Endothelial cell of umbilical vein (primary cell): ENCODE data around the gene ANKDD1B. TPM values are rescaled to one million over a fixed set of nuclear protein-coding genes. Genes with fewer than 3 reads are reported as not detected.

Experiments
- BruUV-seq: library from RNA; stranded (reverse); fragments of 400-500 nt; replicated peaks from 2 replicates; lab custom pipeline; 2021; lab: Mats Ljungman, UMichigan
- CTCF ChIA-PET: fragments of 300-600, 350-600 bp; sonication (Branson Sonifier 250); formaldehyde crosslinking; loops from one replicate; lab custom pipeline; 2021; ENCODE audit warnings: antibody characterized with exemption, inconsistent platforms; lab: Charles Lee
- POLR2A ChIA-PET: fragments of 300-600, 350-600 bp; sonication (Branson Sonifier 250); formaldehyde crosslinking; loops from one replicate; lab custom pipeline; 2021; ENCODE audit warnings: antibody characterized with exemption, inconsistent platforms; lab: Charles Lee
- DNase-seq: peaks from one replicate; pipeline ENCODE4 v3.0.0-alpha.2; 2011; ENCODE audit warnings: low read depth, low spot score
- FAIRE-seq: peaks from 2 replicates; lab custom pipeline; 2011; peaks lifted over from hg19 to GRCh38; lab: Jason Lieb, UNC
- H2AFZ ChIP-seq: 2 replicates; pipeline ENCODE4 v1.6.0; 2012; ENCODE audit warnings: low read depth, low read length, control low read depth, inconsistent platforms
- H3K27ac ChIP-seq: 2 replicates; pipeline ENCODE4 v1.5.1; 2011; ENCODE audit warnings: low read depth, mild to moderate bottlenecking, control low read depth, low read length, moderate library complexity; ENCODE audit not compliant: insufficient read depth
- H3K27me3 ChIP-seq, 2 experiments: 2 replicates each; pipeline versions ENCODE4 v1.6.0 to v1.6.1; 2011; ENCODE audit warnings: low read length in 2 of 2, mixed read lengths in 1 of 2; ENCODE audit not compliant: control insufficient read depth in 2 of 2, insufficient read depth in 2 of 2
- H3K36me3 ChIP-seq, 2 experiments: 2 replicates in 1 of 2; 3 replicates in 1 of 2; pipeline ENCODE4 v1.5.1; 2011; ENCODE audit warnings: low read length in 2 of 2, mild to moderate bottlenecking in 1 of 2, moderate library complexity in 1 of 2; ENCODE audit not compliant: control insufficient read depth in 2 of 2, insufficient read depth in 2 of 2; ENCODE audit errors: extremely low read depth in 1 of 2
- H3K4me1 ChIP-seq: 3 replicates; pipeline ENCODE4 v1.5.1; 2011; ENCODE audit warnings: mild to moderate bottlenecking, low read length; ENCODE audit not compliant: control insufficient read depth, insufficient read depth; ENCODE audit errors: extremely low read depth
- H3K4me2 ChIP-seq: 2 replicates; pipeline ENCODE4 v1.6.1; 2011; ENCODE audit warnings: low read length, control low read depth, mixed read lengths; ENCODE audit not compliant: insufficient read depth
- H3K4me3 ChIP-seq, 3 experiments: fragments of 200-600 bp in 1 of 3; sonication (generic), shearing (Covaris generic) in 1 of 3; replicated peaks in 1 of 3; 2 replicates each; pipeline ENCODE4 v1.5.1; 2011 to 2016; ENCODE audit warnings: control low read depth in 3 of 3, low read length in 3 of 3, mild to moderate bottlenecking in 2 of 3, inconsistent platforms in 1 of 3, low read depth in 1 of 3, moderate library complexity in 1 of 3; ENCODE audit not compliant: insufficient read depth in 1 of 3
- H3K79me2 ChIP-seq: 2 replicates; pipeline ENCODE4 v1.6.0; 2012; ENCODE audit warnings: low read length, inconsistent platforms; ENCODE audit not compliant: control insufficient read depth, insufficient read depth
- H3K9ac ChIP-seq: replicated peaks from 2 replicates; pipeline ENCODE3; 2011; ENCODE audit warnings: low read length, control low read depth; ENCODE audit not compliant: insufficient read depth; ENCODE audit errors: extremely low read depth
- H3K9me1 ChIP-seq: replicated peaks from 3 replicates; pipeline ENCODE4 v1.6.0; 2011; ENCODE audit warnings: mild to moderate bottlenecking, low read length; ENCODE audit not compliant: control insufficient read depth, insufficient read depth; ENCODE audit errors: extremely low read depth
- H3K9me3 ChIP-seq: replicated peaks from 2 replicates; pipeline ENCODE4 v1.5.1; 2012; ENCODE audit warnings: low read length, inconsistent platforms; ENCODE audit not compliant: control insufficient read depth, insufficient read depth
- H4K20me1 ChIP-seq: replicated peaks from 2 replicates; pipeline ENCODE3; 2011; ENCODE audit warnings: mild to moderate bottlenecking, low read length; ENCODE audit not compliant: control insufficient read depth, insufficient read depth; ENCODE audit errors: extremely low read depth
- EZH2 ChIP-seq: IDR thresholded peaks from 2 replicates; pipeline ENCODE4 v1.6.1; 2012; ENCODE audit warnings: borderline replicate concordance, low read depth, mild to moderate bottlenecking, moderate library complexity, low read length, inconsistent platforms; ENCODE audit not compliant: severe bottlenecking
- FOS ChIP-seq: IDR thresholded peaks from 2 replicates; pipeline ENCODE4 v1.6.1; 2011; ENCODE audit warnings: mild to moderate bottlenecking, low read length, moderate library complexity, borderline replicate concordance; ENCODE audit not compliant: insufficient read depth
- GATA2 ChIP-seq: IDR thresholded peaks from 2 replicates; pipeline ENCODE4 v1.7.0; 2011; ENCODE audit warnings: low read depth, mild to moderate bottlenecking, moderate library complexity, mixed read lengths, low read length; ENCODE audit not compliant: insufficient read length, insufficient read depth
- JUN ChIP-seq: IDR thresholded peaks from 2 replicates; pipeline ENCODE4 v1.6.1; 2011; ENCODE audit warnings: borderline replicate concordance, low read depth; ENCODE audit not compliant: insufficient read length, insufficient read depth
- MYC ChIP-seq: IDR thresholded peaks from one replicate; pipeline ENCODE4 v1.6.1; 2011; ENCODE audit warnings: mild to moderate bottlenecking, low read depth, low read length
- POLR2A ChIP-seq: IDR thresholded peaks from 2 replicates; pipeline ENCODE4 v1.6.1; 2012; ENCODE audit warnings: low read depth, mild to moderate bottlenecking, control low read depth, low read length
- POLR2AphosphoS5 ChIP-seq: IDR thresholded peaks from 2 replicates; pipeline ENCODE4 v1.6.1; 2012; ENCODE audit warnings: low read depth, mild to moderate bottlenecking, control low read depth, low read length, moderate library complexity; ENCODE audit not compliant: insufficient read depth
- dilution Hi-C: fragments of 300-500 bp; cut with MboI; formaldehyde crosslinking; loops from one replicate; pipeline ENCODE4 v1.15.0; 2019; ENCODE audit warnings: low sequenced_read_pairs; ENCODE audit not compliant: extremely low pct_ligation_motif_present
- intact Hi-C: fragments of 100-400 bp; cut with micrococcal nuclease; formaldehyde crosslinking; loops from one replicate; pipeline ENCODE4 v1.10.0; 2022
- polyA plus RNA-seq, 4 experiments: library from polyadenylated mRNA; depleted of rRNA in 3 of 4; stranded (reverse) in 3 of 4; unstranded in 1 of 4; fragments of >200 nt; gene quantifications; 2 replicates each; pipeline versions ENCODE4 v1.2.1 to v1.2.3, GENCODE V29; 2011 to 2012; ENCODE audit warnings: missing spikeins in 1 of 4
- total RNA-seq: library from RNA; stranded (reverse); gene quantifications from 2 replicates; pipeline ENCODE4 v1.2.3, GENCODE V29; 2021
- TF ChIP-seq, protein P1 (sequence below): IDR thresholded peaks from 2 replicates; pipeline ENCODE4 v1.6.1; 2011; ENCODE audit not compliant: insufficient read depth, insufficient read length
- TF ChIP-seq, protein P2 (sequence below), 2 donors: IDR thresholded peaks; 1 replicate in 1 of 2; 2 replicates in 1 of 2; pipeline ENCODE4 v1.5.1; 2011; ENCODE audit warnings: low read length in 2 of 2, mild to moderate bottlenecking in 2 of 2, moderate library complexity in 2 of 2, control low read depth in 1 of 2, inconsistent platforms in 1 of 2, low read depth in 1 of 2; ENCODE audit not compliant: insufficient read depth in 1 of 2; ENCODE audit errors: extremely low read depth in 1 of 2

ANKDD1B gene
- total and polyA plus RNA-seq, 2 donors (not counting 3 experiments of a cell fraction or from before 2014, with no cell fraction given) = 0.15 to 0.71 TPM

DNA sequence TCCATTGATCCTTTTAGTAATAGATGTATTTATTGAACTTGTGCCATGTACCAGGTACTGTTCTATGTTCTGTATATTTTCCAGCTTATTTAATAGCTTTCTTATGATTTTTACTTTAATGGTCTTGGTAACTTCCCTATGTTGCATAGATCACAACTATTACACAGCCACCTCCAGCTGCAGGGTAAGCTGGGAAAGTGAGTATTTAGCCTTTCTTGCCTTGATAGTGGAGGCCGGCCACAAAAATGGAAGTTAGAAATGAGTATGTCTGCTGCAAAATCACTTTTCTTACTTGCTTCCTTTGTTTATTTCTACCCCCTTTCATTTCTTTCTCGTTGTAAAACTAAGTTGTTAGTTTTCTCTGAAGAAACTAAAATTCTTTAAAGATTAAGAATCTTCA, 43.1 kb upstream of the ANKDD1B start:
- Histone ChIP-seq H3K79me2 (peaks cover 32% of the 10 kb centered on the region), H3K4me2 (peak overlapping the region; percentile 86), H3K4me1 (peaks cover 32% of the 10 kb centered on the region), H2AFZ (no peak overlapping the region), H3K27me3 (no peaks in the 10 kb centered on the region), H3K36me3 (no peaks in the 10 kb centered on the region), H3K4me3 (no peak overlapping the region), H3K9ac (no peak overlapping the region), H3K9me3 (no peaks in the 10 kb centered on the region), H3K27ac (peak overlapping the region; percentile 90), H4K20me1 (no peaks in the 10 kb centered on the region), H3K9me1 (no peaks in the 10 kb centered on the region)
- FAIRE-seq (no peak), DNase-seq (no peak)
- CTCF ChIA-PET = interaction anchor here (0.9 to 3.8 kb wide), 5 partner anchors 8 to 231 kb away, joined by 4 to 22 read pairs (median 10); partner anchors contain the start of gene HMGCR
- BruUV-seq = no TSS peak
- intact Hi-C loops = no loop called here
- TF ChIP-seq, protein P1, sequence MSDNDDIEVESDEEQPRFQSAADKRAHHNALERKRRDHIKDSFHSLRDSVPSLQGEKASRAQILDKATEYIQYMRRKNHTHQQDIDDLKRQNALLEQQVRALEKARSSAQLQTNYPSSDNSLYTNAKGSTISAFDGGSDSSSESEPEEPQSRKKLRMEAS = no peak
- no peak for TF ChIP-seq JUN
- TF ChIP-seq, protein P2, sequence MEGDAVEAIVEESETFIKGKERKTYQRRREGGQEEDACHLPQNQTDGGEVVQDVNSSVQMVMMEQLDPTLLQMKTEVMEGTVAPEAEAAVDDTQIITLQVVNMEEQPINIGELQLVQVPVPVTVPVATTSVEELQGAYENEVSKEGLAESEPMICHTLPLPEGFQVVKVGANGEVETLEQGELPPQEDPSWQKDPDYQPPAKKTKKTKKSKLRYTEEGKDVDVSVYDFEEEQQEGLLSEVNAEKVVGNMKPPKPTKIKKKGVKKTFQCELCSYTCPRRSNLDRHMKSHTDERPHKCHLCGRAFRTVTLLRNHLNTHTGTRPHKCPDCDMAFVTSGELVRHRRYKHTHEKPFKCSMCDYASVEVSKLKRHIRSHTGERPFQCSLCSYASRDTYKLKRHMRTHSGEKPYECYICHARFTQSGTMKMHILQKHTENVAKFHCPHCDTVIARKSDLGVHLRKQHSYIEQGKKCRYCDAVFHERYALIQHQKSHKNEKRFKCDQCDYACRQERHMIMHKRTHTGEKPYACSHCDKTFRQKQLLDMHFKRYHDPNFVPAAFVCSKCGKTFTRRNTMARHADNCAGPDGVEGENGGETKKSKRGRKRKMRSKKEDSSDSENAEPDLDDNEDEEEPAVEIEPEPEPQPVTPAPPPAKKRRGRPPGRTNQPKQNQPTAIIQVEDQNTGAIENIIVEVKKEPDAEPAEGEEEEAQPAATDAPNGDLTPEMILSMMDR (IDR thresholded peaks at IDR 0.05; ENCODE audit: extremely low read depth in 1 of 2, insufficient read depth in 1 of 2, low read depth in 1 of 2, low read length in 2 of 2) = no peak
- TF ChIP-seq GATA2 = no peak
- no peak for TF ChIP-seq POLR2AphosphoS5
- TF ChIP-seq MYC = no peak
- TF ChIP-seq EZH2 = no peak
- no peak for TF ChIP-seq POLR2A
- TF ChIP-seq FOS = no peak
- dilution Hi-C loops = no loop called here
- POLR2A ChIA-PET = interaction anchor here (1.0 kb wide), 1 partner anchor 56 kb away, joined by 3 read pairs; the partner anchor contains the start of genes CERT1 and POLK
